NCI-H2171 (cell line): ENCODE data around the gene PRDM12.

Experiments
- DNase-seq: peaks from one replicate; lab custom pipeline; 2025; lab: John Stamatoyannopoulos, UW

PRDM12 gene

DNA sequence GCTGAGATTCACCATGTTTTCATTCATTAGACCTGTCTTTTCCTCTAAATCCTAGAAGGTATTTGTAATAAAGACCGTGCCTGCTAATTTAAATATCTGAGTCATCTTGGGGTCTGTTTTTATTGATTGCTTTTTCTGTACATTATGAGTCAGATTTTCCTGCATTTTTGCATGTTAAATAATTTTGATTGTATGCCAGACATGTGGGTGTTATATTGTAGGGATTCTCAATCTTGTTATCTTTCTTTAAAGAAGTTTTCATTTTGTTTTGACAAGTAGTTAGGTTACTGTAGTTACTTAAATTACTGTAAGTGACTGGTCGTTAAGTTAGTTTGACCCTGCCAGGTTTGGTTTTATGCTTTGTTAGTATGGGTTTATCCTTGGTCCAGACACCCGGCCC, 64.3 kb downstream of the PRDM12 start:
- no peak for DNase-seq

DNA sequence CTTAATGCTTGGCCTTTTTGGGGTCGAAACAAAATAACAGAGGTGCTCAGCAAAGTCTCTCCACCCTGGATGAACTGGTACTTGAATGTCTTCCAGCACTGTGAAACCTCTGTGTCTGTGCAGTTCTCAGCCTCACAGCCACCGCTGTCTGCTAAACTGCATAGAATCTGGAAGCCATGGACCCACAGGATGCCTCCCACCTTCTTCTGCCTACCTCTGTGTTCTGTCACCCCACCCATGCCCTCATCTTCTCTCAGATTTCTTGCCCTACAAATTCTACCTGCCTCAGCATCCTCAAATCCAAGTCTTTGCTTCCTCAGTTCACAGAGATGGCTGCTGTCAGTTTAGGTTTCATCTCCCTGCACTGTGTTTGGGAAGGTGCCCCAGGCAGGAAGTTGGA, 64.8 kb downstream of the PRDM12 start:
- DNase-seq, result no peak

DNA sequence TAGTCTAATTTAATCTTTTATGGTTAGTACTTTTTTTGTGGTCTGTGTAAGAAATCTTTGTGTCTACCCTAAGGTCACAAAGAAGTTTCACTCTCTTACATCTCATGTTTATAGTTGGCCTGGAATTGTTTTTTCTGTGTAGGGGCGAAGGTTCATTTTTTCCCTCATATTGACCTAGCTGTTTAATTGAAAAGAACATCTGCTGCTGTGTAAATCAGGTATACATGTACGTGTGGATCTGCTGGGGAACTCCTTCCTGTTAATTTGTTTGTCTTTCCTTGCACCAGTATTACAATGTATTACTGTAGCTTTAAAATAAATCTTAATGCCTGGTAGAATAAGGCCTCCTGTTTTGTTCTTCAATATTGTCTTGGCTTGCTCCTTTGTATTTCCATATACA, 67.0 kb downstream of the PRDM12 start:
- peak; percentile 45 for DNase-seq

DNA sequence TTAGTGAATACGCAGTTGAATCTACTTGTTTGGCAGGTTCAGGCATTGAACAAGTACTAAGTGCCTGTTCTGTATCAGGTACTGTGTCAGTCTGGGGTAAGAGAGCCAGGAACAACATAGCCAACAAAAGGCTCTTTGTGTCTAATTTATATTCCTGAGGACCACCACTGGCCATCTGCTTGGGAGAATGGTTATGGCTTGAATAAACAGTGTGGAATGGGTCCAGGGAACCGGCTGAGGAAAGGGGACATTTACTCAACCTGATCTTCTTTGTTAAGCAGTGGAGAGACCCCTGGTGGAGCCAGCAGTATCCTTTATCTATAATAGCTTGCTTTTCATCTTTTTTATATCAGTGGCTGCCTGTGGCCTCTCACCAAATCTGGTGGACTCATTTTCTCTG, 67.7 kb downstream of the PRDM12 start:
- no peak for DNase-seq
